H1 (cell line): ENCODE measurements around the gene LEKR1. TPM values are rescaled to one million over a fixed set of nuclear protein-coding genes. Genes with fewer than 3 reads are reported as not detected.

Source experiments
- GTF2F1 ChIP-seq: IDR thresholded peaks from 2 replicates; pipeline ENCODE4 v1.6.1; 2012; ENCODE audit warnings: low read depth, low read length, improper control_type of control experiment, borderline replicate concordance
- MAFK ChIP-seq: IDR thresholded peaks from 2 replicates; pipeline ENCODE4 v1.6.1; 2012; ENCODE audit warnings: low read depth, mild to moderate bottlenecking, improper control_type of control experiment, low read length
- NRF1 ChIP-seq: IDR thresholded peaks from 2 replicates; pipeline ENCODE4 v1.6.1; 2011; ENCODE audit warnings: mild to moderate bottlenecking, low read depth, low read length, improper control_type of control experiment
- RXRA ChIP-seq: IDR thresholded peaks from 2 replicates; pipeline ENCODE4 v1.6.1; 2011; ENCODE audit warnings: low read depth, mild to moderate bottlenecking, low read length, moderate library complexity; ENCODE audit not compliant: insufficient read depth
- TCF12 ChIP-seq: IDR thresholded peaks from 2 replicates; pipeline ENCODE4 v1.6.1; 2011; ENCODE audit warnings: low read depth, mild to moderate bottlenecking, low read length
- polyA plus RNA-seq, 7 experiments: library from polyadenylated mRNA; depleted of rRNA in 3 of 7; stranded (reverse) in 5 of 7; unstranded in 2 of 7; fragments of >200 nt in 5 of 7; fragments of 200-250 nt in 2 of 7; gene quantifications; 1 replicate in 5 of 7; 2 replicates in 1 of 7; 4 replicates in 1 of 7; pipeline versions ENCODE4 v1.2.1 to v1.2.3, GENCODE V29; 2011 to 2013; ENCODE audit warnings: missing spikeins in 2 of 7, mixed read lengths in 2 of 7
- total RNA-seq: library from RNA; stranded (reverse); fragmentation: NEBNext Ultra II Directional; extraction: Animal tissue kit (Norgen Biotek cat#: 25700); gene quantifications from 2 replicates; pipeline ENCODE4 v1.2.1, GENCODE V29; 2021
- TF ChIP-seq, protein P1 (sequence below), 3 experiments: IDR thresholded peaks; 1 replicate in 2 of 3; 2 replicates in 1 of 3; pipeline versions ENCODE4 v1.5.1 to v1.6.1; 2011; ENCODE audit warnings: low read length in 3 of 3, mild to moderate bottlenecking in 3 of 3, inconsistent platforms in 2 of 3, low read depth in 1 of 3, moderate library complexity in 1 of 3; ENCODE audit not compliant: insufficient read depth in 1 of 3; ENCODE audit errors: control extremely low read depth in 1 of 3
- TF ChIP-seq, protein P2 (sequence below): IDR thresholded peaks from 2 replicates; pipeline ENCODE4 v1.6.1; 2012; ENCODE audit warnings: low read length, inconsistent platforms

Gene LEKR1
- total and polyA plus RNA-seq, 2 of the 8 experiments (the other 6 are each of a cell fraction or from before 2014, with no cell fraction given) = 0.08 TPM; not detected in 1

DNA sequence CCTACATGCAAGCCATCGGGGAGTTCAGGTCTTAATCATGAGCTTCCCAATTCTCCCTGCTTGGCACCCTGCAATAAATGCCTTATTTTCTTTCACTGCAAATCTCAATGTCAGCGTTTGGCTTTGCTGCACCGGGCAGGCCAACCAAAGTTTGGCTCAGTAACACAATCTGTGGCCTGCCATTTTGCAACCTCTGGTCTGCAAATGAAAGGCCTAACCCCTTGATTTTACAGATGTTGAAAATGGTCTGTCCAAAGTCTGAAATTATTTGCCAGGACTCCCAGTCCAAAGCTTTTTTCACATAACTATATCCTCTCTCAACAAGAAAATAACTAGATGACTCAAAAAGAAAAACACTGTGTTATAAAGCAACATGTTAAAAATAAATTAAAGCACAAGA is 34.0 kb upstream of the LEKR1 start (continued):
- TF ChIP-seq, protein P1, sequence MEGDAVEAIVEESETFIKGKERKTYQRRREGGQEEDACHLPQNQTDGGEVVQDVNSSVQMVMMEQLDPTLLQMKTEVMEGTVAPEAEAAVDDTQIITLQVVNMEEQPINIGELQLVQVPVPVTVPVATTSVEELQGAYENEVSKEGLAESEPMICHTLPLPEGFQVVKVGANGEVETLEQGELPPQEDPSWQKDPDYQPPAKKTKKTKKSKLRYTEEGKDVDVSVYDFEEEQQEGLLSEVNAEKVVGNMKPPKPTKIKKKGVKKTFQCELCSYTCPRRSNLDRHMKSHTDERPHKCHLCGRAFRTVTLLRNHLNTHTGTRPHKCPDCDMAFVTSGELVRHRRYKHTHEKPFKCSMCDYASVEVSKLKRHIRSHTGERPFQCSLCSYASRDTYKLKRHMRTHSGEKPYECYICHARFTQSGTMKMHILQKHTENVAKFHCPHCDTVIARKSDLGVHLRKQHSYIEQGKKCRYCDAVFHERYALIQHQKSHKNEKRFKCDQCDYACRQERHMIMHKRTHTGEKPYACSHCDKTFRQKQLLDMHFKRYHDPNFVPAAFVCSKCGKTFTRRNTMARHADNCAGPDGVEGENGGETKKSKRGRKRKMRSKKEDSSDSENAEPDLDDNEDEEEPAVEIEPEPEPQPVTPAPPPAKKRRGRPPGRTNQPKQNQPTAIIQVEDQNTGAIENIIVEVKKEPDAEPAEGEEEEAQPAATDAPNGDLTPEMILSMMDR (IDR thresholded peaks at IDR 0.05; ENCODE audit: control extremely low read depth in 1 of 3, insufficient read depth in 1 of 3, low read depth in 1 of 3, low read length in 3 of 3) = no peak
- TF ChIP-seq RXRA (no peak), NRF1 (no peak), MAFK (no peak), GTF2F1 (no peak), TCF12 (no peak)
- TF ChIP-seq, protein P2, sequence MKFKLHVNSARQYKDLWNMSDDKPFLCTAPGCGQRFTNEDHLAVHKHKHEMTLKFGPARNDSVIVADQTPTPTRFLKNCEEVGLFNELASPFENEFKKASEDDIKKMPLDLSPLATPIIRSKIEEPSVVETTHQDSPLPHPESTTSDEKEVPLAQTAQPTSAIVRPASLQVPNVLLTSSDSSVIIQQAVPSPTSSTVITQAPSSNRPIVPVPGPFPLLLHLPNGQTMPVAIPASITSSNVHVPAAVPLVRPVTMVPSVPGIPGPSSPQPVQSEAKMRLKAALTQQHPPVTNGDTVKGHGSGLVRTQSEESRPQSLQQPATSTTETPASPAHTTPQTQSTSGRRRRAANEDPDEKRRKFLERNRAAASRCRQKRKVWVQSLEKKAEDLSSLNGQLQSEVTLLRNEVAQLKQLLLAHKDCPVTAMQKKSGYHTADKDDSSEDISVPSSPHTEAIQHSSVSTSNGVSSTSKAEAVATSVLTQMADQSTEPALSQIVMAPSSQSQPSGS = no peak
- TF ChIP-seq, all 59 proteins: peak for 0
